Skin of body (tissue), 2 donors: Measurements from ENCODE around the gene ABCA13. TPM values are rescaled to one million over a fixed set of nuclear protein-coding genes. Genes with fewer than 3 reads are reported as not detected.

Experiments
- DNase-seq: peaks from one replicate; lab custom pipeline; 2025; lab: John Stamatoyannopoulos, UW
- total RNA-seq: library from RNA; depleted of rRNA; stranded (reverse); fragments of >200 nt; gene quantifications from one replicate; pipeline ENCODE4 v1.2.3, GENCODE V29; 2014

ABCA13 gene
- total RNA-seq, 1 donor from 2014 or later = 5.6 TPM

DNA sequence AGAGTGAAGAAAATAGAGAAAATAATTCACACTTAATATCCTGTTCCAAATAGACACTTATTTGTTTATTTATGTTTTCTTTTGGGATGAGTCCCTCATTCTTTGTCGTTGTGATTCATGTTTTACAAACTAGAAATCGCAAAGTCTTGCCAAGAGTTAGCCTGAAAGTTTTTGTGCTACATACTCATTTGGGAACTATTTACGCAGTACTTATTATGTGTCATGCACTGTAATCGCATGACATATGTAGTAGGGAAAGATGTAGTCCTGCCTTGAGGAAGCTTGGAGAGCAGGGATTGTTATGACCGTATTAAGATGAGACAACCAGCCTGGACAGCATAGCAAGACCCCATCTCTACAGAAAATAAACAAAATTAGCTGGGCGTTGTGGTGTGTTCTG, 189.3 kb downstream of the ABCA13 start:
- DNase-seq = no peak

DNA sequence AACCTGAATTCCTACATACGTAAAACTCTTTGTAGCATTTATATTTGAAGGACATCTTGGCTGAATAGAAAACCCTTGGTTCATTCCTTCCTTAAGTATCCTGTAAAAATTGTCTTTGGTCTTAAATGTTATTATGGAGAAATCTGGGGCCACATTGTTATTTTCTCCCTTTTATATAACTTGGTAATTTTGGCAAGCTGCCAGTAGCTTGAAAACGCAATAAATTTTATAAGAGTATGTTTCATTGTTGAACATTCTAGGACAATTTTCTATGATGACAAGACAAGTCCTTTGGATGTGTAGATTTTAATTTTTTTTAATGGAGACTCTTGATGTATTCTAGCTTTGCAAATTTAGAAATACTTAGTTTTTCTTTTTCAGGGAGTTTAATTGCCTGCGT, 191.9 kb downstream of the ABCA13 start:
- DNase-seq = no peak

DNA sequence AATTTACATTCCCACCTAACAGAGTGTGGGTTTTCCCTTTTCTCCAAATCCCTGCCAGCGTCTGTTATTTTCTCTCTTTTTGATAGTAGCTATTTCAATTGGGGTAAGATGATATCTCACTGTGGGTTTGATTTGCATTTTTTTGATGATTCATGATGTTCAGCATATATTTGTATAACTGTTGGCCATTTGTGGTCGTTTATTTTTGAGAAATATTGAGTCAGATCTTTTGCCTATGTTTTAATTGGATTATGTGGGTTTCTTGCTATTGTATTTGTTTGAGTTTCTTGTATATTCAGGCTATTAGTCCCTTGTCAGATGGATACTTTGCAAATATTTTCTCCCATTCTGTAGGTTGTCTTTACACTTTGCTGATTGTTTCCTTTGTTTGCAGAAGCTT, 193.8 kb downstream of the ABCA13 start:
- no peak for DNase-seq

DNA sequence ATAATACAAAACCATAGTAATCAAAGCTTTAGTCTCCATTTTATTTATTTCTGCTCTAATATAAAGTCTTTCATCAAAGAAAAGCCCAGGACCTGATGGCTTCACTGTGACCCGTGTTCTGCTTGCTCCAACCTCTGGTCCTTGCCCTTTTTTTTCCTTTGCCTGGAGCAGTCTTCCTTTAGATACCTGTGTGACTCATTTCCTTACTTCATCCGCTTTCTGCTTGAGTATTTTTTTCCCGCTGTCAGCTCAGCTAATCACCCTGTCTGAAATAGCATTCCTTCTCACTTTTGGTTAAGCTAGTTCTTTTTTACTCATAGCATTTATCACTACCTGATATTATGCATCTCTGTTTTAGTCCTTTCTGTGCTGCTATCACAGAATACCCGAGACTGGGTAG, 194.8 kb downstream of the ABCA13 start:
- no peak for DNase-seq

DNA sequence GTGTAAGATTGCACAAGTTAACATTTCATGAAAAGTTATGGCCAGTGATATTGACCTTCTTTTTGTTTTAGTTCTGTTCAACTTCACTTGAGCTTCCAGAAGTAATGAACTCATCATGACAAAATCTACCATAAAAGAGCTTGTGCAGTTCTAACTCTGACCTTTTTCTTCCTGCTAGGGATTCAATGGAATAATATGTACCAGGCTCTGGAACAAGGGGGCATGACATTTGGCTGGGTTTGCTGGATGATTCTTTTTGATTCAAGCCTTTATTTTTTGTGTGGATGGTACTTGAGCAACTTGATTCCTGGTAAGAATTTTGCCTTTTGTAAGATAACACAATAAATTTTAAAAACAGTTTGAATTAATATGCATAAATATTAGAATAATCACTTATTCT, 205.0 kb downstream of the ABCA13 start:
- no peak for DNase-seq

DNA sequence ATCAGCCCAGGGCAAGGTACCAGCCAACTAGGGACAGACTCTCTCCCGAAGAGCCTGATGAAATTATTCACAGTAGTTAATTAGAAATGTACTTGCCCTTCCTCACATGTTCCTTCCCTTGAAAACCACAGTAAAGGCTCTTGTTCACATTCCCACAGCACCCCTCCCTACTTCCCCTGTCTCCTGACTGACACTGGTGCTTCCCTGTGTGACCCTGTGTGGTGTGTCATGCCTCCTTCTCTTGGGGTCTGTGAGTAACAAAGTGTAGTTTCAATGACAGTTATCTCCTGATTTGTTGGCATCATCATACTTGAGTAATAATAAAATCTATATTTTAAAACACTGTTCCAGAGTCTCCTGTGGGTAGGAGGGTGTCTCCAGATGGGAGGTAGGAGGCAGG, 209.7 kb downstream of the ABCA13 start:
- no peak for DNase-seq

DNA sequence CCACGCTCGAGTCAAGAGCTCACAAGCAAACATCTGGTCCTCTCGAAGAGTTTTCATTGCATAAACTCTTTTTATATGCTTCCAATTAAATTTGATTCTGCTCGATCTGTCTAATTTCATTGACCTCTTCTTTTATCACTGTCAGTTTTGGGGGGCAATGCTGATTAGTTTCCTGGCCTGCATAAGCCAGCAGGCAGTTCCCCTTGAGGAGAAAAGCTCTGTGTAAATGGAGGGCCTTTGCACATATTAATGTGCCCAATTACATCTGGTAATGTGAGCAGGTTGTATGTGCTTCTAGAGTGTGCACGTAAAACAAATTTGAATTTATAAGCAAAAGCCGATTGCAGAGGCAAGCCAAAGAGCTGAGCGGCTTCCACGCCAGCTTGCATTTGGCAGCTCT, 210.3 kb downstream of the ABCA13 start:
- no peak for DNase-seq

DNA sequence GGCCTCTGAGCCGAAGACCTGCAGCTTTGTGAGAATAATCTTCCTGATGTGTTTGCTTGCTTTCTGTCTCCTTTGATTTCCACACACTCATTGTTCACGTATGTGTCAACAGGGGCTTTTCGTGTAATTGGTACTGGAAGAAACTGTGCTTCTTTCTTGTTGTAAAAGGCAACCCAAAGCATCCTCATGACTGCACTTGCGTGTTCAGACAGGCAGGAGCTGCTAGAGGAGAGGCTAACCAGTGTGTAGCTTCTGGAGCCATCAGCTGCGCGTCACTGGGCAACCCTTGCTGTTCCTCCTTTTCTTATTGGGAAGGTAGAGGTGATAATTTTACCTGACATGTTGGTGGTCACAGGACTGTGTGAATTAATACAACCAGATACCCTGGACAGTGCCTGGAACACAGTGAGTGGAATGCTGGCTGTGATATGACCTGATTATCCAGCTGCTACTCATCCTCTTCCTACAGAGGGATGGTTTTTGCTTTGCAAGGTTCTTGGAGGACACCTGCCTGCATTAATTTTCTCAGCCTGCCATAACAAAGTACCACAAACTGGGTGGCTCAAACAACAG, 213.0 kb downstream of the ABCA13 start:
- DNase-seq = no peak

DNA sequence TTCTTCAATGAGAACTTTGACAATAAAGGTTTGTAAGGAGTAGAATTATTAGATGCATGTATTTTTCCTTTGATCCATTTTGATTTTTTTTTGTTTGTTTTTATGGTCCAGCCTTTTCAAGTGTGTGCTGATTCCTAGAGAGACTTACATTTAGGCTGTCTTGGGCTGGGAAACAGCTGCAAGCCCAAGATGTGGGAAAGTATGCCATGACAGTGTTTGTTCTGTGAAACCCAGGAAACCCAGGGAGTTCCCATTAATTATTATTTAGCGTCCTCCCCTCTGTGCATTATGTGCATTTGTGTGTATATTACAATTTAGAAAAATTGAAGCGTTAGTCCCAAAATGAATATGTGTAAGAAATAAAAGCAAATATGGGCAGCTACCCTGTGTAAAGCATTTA, 216.7 kb downstream of the ABCA13 start:
- no peak for DNase-seq

DNA sequence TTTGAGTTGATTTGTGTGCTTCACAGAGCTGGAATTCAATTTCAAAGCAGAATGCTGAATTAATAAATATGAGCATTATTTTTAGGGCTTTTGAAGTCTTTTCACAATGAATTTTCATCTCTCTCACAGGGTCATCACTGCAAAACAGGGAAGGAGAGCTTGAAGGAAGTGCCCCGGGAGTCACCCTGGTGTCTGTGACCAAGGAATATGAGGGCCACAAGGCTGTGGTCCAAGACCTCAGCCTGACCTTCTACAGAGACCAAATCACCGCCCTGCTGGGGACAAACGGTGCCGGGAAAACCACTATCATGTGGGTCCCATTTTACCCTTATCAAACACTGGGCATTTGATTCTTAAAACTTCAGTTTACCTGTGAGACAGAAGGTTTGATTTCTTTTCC, 217.7 kb downstream of the ABCA13 start:
- no peak for DNase-seq

DNA sequence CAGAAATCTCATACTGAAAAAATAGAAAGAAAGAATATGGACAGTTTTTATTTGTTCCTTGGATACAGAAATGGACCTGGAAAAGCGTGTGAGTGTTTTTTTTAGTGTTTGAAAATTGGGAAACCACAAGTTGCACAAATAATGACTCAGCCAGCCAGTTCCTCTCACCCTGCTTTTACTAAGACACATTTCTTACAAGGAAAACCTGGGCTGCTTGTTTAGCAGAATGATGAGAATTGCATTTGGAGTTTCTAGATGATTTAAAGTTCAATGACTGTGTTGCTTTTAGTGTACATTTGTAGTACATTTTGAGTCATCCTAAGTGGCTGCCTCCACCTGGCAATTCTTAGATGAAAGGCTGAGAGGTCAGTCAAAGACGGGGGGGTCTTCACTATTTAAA, 218.7 kb downstream of the ABCA13 start:
- no peak for DNase-seq

DNA sequence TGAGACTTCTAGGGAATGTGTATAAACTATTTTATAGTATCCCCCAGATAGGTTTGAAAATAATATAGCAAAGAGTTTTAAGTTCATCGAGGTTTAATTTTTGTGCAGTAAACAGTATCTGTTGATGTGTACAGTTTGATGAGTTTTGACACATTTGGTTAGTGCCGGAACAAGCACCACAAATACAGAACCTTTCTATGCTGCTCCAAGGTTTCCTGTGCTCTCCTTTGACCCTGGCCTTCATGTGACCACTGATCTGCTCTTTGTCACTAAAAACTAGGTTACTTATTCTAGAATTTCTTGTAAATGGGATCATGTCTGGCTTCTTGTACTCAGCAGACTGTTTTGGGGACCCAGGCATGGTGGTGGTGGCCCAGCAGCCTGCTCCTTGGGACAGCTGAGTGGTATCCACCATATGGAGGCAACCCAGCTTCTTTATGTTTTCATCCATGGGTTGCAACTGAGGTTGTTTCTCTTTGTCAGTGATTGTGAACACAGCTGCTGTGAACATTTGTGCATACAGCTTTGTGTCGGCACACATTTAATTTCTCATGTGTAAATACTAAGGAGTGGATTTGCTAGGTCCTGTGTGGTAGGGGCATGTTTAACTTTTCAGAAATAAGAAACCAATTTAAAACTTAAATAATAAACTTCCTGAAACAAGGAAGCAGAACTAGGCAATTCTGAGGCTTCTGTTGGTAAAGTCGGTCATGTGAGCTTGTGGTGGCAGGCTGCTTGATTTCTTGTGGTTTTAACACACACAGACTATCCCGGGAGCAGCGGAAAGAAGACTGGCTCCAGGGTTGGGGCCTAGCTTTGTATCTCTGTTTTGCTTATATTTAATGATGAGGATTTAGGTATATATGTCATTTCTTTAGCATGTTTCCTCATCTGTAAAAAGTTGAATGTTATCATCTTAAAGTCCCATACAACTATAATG, 219.4 kb downstream of the ABCA13 start:
- DNase-seq = no peak

DNA sequence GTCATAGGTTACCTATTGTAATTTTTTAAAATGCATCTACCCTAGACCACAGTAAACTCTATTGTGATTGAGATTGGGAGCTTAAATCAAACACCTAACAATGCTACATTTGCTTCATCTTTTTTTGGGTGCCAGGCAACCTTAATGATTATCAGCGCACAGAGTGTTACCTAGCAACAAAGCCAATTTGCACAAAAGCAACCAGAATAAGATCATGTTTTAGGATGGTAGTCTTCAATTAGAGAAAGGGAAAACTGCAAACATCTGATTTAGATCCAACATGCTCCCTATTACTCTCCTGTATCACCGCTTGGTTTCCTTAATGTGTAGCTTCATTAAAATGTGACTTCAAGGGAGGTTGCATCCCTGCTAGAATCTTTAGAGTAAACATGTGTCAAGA, 226.9 kb downstream of the ABCA13 start:
- no peak for DNase-seq

DNA sequence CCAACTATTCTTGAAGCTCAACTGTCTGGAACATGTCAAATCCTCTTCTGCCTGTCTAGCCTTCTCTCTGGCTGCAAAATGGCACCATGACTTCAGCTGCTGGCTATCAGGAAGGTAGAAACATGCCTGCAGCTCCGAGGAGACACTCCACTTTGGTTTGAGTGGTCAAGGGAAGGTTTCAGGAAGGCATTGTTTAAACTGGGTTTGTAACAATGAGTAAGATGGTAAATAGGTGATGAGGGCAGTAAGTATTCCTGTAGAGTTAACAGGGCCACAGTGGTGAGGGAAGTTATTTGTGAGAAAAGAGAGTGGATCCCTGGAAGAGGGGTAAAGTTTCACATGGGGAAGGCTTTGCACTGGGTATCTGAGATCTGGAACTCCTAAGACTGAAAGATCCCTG, 231.5 kb downstream of the ABCA13 start:
- no peak for DNase-seq

DNA sequence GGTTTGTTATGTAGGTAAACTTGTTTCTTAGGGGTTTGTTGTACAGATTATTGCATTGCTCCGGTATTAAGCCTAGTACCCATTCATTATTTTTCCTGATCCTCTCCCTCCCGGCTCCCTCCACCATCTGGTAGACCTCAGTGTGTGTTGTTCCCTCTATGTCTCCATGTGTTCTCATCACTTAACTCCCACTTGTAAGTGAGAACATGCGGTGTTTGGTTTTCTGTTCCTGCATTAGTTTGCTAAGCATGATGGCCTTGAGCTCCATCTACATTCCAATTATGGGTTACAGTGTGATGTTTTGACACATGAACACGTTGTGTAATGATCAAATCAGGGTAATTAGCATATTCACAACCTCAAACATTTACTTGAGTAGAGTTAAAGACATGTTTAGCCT, 237.5 kb downstream of the ABCA13 start:
- DNase-seq = no peak

DNA sequence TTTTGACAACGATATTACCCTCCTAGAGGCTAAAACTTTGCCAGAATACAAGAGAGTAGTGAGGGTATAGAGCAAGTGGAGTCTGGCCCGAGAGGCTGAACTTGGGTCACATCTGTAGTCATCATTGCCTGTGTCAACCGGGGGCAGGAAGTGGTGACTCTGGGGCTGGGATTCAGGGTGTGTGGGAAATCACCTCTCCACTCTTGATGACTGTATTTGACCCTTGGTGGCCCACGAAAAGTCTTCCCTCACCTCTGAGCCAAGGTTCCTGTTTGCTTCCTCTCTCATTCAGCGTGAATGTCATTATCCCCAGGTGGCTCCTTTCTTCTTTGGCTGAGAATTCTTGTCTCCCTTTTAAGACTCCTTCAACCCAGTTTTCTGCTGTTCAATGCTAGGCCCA, 240.4 kb downstream of the ABCA13 start:
- DNase-seq = no peak

DNA sequence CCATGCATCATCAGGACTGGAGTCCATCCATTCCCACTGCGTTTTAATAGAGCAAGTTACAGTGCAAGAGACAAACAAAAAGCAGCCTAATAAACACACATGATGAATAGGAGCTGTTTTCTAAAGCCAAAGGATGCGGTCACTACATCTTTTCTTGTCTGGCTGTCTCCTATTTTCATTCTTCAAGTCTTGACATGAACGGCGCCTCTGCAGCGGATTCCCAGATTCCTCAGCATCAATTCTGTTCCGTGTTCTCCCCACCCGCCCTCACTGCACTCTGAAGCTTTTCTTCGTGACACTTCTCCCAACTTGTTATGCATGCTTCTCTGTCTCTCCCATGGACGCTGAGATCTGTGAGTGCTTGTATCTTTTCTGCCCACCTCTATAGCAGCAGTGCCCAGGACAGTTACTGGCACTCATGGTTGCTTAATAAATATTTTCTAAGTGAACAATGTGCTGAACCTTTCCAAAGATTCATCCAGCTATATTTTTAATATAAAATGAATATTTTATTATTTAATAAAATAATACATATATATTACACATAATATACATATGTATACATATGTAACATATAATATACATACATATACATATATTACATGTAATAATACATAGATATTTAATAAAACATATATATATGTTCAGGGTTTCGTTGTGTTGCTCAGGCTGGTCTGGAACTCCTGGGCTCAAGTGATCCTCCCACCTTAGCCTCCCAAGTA, 242.9 kb downstream of the ABCA13 start:
- DNase-seq = no peak

DNA sequence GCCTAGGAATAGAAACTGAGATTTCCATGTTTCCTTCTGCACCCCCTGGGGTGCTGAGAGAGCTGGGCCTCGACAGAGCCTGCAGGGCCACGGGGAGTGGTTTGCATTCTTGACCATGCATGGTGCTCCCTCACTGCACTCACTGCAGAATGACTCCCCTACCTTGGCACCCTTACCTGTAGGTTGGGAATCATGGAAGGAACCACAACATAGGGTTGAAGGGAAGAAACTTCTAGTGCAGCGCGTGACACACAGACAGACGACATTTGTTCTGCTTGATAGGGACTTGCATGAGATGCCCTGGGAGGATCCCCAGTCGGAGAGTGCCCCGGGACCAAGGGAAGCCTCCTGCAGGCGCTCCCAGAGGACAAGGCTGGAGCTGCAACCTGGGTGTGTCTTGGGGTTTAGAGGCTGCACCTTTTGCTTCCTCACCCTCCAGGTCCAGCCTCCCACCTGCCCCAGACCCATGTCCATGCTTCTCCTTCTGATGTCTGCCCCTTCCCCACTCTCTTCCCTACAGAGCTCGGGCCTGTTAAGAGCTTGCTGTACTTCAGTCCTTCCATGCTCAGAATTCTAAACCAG, 245.2 kb downstream of the ABCA13 start:
- peak; percentile 0 for DNase-seq

DNA sequence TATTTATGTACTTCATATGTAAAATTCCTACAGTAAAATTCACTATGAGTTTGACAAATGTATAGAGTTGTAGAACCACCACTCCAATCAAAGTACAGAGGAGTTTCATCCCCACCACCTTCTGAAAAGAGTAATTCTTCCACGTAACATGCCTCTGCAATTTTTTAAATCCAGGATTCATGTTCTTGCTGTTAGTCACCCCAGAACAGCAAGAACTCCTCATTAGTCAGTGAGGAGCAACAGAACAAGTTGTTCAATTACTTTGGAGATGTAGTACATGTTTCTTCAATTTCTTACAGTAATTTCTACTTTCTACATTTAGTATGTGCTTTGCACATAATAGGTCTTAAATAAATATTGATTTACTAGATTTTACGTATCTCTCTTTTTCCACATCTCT, 248.1 kb downstream of the ABCA13 start:
- DNase-seq = no peak

DNA sequence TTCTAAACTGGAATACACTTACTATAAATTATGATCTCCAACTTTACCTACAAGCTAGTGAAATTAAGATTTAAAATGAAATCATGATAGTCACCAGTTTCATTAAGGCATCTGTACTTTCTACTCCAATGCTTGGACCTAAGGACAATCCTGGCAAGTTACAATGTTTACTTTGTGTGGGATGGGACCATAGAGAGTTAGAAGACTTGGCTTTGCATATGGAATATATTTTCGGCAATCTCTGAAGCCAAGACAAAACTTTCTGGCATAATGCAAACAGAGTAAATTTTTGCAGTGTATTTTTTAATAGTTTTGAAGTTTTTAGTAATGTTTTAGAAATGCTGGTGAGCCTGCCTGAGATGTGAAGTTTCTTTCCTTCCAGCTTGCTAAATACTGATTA, 248.9 kb downstream of the ABCA13 start:
- peak; percentile 28 for DNase-seq

DNA sequence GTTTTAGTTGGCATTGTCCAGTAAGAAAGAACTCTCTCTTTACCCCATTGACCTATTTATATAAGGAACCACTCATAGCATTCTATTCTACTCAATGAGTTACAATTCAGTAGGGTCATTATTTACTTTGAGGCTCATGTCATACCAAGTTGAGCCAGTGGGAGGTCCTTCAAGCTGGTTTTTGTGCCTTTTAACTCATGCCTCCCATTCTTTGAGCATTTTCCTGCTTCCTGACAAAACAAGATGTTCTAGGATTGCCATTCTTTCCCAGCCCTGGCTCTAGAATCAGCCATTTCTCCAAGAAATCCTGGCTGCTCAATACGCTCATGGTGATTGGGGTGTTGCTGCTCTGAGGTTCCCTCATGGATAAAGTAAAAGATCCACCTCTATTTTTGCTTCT, 250.1 kb downstream of the ABCA13 start:
- DNase-seq = no peak

DNA sequence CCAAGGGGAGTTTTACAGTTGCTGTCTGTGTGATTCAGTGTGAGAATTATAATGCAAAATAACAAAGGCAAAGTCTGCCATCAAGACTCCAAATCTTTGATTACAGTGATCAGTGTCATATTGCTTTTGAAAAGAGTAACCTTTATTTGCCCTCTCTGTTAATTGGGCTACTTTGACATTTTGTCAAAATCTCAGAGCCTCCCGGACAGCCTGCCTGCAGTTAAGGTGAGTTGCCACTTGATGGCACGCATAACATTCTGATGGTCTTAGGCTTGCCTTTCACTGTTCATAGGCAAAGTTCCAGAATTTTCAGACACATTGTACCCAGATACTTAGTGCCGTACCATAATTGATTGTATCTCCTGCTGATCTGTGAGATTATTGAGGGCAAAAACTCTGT, 253.5 kb downstream of the ABCA13 start:
- no peak for DNase-seq
